ENCODE results near the gene JSRP1. TPM values are rescaled to one million over a fixed set of nuclear protein-coding genes. Genes with fewer than 3 reads are reported as not detected.

JSRP1 gene
- total RNA-seq, 2 experiments from 2014 or later, result 0.56 to 1.2 TPM

DNA sequence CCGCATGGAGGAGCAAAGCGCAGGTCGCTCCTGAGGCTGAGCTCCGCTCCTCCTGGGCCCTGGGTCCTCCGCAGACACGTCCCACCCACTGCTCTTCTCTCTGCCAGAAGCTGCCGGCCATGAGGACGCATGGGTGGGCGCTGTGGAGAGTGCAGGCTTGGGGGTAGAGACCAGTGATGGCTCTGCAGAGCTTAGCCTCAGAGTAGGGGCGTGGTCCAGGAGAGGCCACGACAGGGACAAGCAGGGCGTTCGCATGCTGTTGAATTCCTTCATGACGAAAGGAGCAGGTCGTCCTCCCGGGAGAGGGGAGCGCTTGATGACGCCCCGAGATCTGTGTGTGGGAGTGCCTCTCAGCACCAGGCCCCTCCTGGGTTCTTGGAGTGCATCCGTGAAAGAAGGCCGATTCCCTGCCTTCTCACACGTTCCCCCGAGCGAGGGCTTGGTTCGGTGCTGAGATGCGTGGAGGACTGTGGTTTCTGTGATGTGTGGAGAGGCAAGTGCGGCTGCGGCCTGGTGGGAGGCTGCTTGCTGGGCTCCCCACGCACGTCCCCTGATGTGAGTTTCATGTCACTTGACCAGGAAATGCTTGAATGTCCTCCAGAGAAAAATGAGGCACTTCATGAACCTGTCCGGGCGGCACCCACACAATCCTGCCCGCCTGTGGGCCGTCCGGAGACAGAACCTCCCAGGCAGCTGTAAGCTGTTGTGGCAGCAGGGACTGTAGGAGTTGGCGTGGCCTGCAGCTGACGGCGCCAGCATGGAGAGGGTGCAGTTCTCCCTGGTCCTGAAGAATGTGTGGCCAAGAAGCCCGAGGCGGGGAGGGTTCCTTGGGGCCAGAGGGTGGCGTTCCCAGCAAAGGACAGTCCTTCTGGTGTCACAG, 15.1 kb downstream of the JSRP1 start:
- Mint-ChIP-seq H3K27me3 (peaks cover 4% of the 10 kb centered on the region), H3K4me1 (ENCODE audit: low read depth) (peaks cover 50% of the 10 kb centered on the region), H3K36me3 (peaks cover 64% of the 10 kb centered on the region), H3K27ac (peak overlapping the region; percentile 39), H3K9me3 (no peaks in the 10 kb centered on the region), H3K4me3 (peak overlapping the region; percentile 97)
- no peak for DNase-seq
- ChIA-PET CTCF (interaction anchor here (0.6 to 7.8 kb wide), 7 partner anchors 11 to 370 kb away, joined by 3 to 58 read pairs (median 5); no protein-coding TSS in a partner anchor), POLR2A (interaction anchor here (1.2 to 2.3 kb wide), 4 partner anchors 19 to 89 kb away, joined by 3 to 10 read pairs (median 4); partner anchors contain the start of gene AP3D1)
- intact Hi-C loops (cut with micrococcal nuclease), result no loop called here

DNA sequence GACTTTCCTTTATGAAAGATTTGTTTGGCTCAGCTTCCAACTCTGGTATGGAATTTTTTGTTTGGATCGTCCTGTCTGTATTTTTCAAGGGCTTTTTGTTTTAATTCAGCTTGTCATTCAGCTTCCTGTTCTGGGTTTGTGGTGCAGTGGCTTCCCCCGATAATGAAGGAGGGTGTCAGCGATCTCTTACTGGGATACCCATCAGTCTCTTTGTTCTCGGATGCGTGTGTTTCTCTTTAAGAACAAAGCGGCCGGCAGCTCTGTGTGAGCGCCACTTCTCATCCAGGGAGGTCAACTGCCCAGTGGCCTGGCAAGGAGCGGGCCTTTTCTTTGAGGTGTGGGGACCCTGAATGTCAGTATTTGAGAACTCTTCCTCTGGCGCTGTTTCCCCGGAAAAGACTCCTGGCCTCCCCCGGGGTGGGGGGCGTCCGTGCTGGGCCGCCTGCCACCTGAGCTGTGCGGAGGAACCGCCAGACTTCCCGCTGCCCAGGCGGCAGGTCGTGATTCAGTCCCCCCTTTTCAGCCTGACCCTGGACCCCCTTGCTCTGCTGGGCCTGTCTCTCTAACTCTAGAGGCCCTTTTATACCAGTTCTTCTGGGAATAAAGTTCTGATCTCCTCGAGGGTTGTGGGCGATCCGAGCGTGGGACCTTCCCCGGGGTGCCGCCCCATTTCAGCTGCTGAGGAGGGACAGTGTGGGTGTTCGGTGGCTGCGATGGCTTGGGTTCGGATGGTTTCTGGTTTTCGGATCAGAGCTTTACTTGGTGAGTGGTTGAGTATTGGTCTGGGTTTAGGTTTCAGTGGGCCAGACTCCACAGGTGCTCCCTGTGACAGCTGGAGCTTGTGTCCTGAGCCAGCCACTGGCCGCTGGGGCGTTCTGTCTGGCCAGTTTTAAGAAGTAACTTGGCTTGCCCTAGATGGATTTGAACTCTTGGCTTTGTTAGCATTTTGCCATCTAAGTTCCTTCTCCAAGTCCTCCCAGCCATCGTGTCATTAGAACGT, 16.1 kb downstream of the JSRP1 start:
- peaks cover 58% of the 10 kb centered on the region for H3K36me3 Mint-ChIP-seq
- H3K27ac Mint-ChIP-seq, result peak overlapping the region; percentile 95
- ChIA-PET CTCF (interaction anchor here (0.6 to 7.8 kb wide), 10 partner anchors 12 to 371 kb away, joined by 3 to 58 read pairs (median 4); no protein-coding TSS in a partner anchor), POLR2A (interaction anchor here (1.0 to 2.3 kb wide), 5 partner anchors 11 to 88 kb away, joined by 3 to 10 read pairs (median 4); partner anchors contain the start of gene AP3D1)
- H3K4me3 Mint-ChIP-seq, result peak overlapping the region; percentile 97
- H3K9me3 Mint-ChIP-seq, result no peaks in the 10 kb centered on the region
- peak; percentile 50 for DNase-seq
- H3K27me3 Mint-ChIP-seq, result peaks cover 4% of the 10 kb centered on the region
- peaks cover 53% of the 10 kb centered on the region for H3K4me1 Mint-ChIP-seq (ENCODE audit: low read depth)
- intact Hi-C loops (cut with micrococcal nuclease), result loop anchor here (5.0 kb wide), 1 partner anchor 88 kb away; the partner anchor contains the start of gene AP3D1

GRCh38 chr19:2239173-2239572, 17.0 kb downstream of the JSRP1 start:
- intact Hi-C loops (cut with micrococcal nuclease), result loop anchor here (5.0 kb wide), 1 partner anchor 87 kb away; the partner anchor contains the start of gene AP3D1

GRCh38 chr19:2237869-2238153, 18.4 kb downstream of the JSRP1 start:
- ChIA-PET CTCF (interaction anchor here (1.7 to 7.8 kb wide), 4 partner anchors 23 to 82 kb away, joined by 4 to 58 read pairs (median 26); no protein-coding TSS in a partner anchor), POLR2A (interaction anchor here (0.9 to 1.4 kb wide), 8 partner anchors 13 to 195 kb away, joined by 3 to 6 read pairs (median 4); no protein-coding TSS in a partner anchor)
- Mint-ChIP-seq H3K27me3 (peaks cover 4% of the 10 kb centered on the region), H3K27ac (peak overlapping the region; percentile 95), H3K36me3 (peaks cover 59% of the 10 kb centered on the region), H3K4me1 (ENCODE audit: low read depth) (peaks cover 65% of the 10 kb centered on the region), H3K9me3 (no peaks in the 10 kb centered on the region), H3K4me3 (peak overlapping the region; percentile 97)
- intact Hi-C loops (cut with micrococcal nuclease), result loop anchor here (5.0 kb wide), 1 partner anchor 86 kb away; the partner anchor contains the start of gene AP3D1
- no peak for DNase-seq

More at GRCh38 chr19:2239173-2239572, 17.0 kb downstream of the JSRP1 start:
- H3K27me3 Mint-ChIP-seq, result peaks cover 4% of the 10 kb centered on the region
- DNase-seq, result no peak
- H3K4me3 Mint-ChIP-seq, result peak overlapping the region; percentile 97
- H3K4me1 Mint-ChIP-seq (ENCODE audit: low read depth), result peaks cover 61% of the 10 kb centered on the region
- peak overlapping the region; percentile 95 for H3K27ac Mint-ChIP-seq
- POLR2A ChIA-PET, result interaction anchor here (1.0 to 2.3 kb wide), 4 partner anchors 12 to 197 kb away, joined by 3 to 10 read pairs (median 5); no protein-coding TSS in a partner anchor
- CTCF ChIA-PET, result interaction anchor here (1.1 to 7.8 kb wide), 7 partner anchors 12 to 155 kb away, joined by 3 to 58 read pairs (median 4); no protein-coding TSS in a partner anchor
- H3K36me3 Mint-ChIP-seq, result peaks cover 52% of the 10 kb centered on the region
- H3K9me3 Mint-ChIP-seq, result no peaks in the 10 kb centered on the region

DNA sequence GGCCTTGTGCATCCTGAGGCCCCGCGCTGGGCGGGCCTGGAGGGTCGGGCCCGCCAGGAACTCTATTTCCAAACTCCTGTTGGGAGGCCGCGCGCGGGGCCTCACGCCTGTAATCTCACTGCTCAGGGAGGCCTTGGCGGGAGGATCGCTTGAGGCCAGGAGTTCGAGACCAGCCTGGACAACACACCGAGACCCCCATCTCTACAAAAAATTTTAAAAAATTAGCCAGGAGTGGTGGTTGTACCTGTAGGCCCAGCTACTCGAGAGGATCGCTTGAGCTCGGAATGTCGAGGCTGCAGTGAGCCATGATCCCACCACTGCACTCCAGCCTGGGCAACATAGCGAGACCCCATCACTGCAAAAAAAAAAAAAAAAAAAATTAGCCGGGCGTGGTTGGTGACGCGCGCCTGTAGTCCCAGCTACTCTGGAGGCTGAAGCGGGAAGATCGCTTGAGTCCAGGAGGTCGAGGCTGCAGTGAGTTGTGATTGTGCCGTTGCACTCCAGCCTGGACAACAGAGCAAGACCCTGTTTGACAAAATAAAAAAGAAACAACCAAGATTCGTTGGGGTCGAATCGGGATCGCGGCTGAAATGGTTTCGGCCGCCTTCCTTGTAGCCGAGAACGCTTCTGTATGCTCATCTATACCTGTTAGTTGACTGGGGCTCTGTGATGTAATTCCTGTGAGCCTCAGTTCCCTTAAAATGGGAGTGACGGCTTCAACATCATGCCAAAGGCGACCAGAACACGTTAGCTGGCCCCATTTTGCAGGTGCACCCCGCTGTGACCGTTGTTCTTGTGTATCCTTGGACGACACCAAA, 19.0 kb downstream of the JSRP1 start:
- no peaks in the 10 kb centered on the region for H3K9me3 Mint-ChIP-seq
- peaks cover 64% of the 10 kb centered on the region for H3K4me1 Mint-ChIP-seq (ENCODE audit: low read depth)
- peaks cover 4% of the 10 kb centered on the region for H3K27me3 Mint-ChIP-seq
- peaks cover 57% of the 10 kb centered on the region for H3K36me3 Mint-ChIP-seq
- peak overlapping the region; percentile 97 for H3K4me3 Mint-ChIP-seq
- ChIA-PET POLR2A (interaction anchor here (0.9 to 1.4 kb wide), 7 partner anchors 14 to 87 kb away, joined by 3 to 6 read pairs (median 4); no protein-coding TSS in a partner anchor), CTCF (interaction anchor here (1.7 to 7.8 kb wide), 4 partner anchors 24 to 81 kb away, joined by 4 to 58 read pairs (median 26); no protein-coding TSS in a partner anchor)
- DNase-seq, result no peak
- H3K27ac Mint-ChIP-seq, result peak overlapping the region; percentile 95
- intact Hi-C loops (cut with micrococcal nuclease), result loop anchor here (5.0 kb wide), 1 partner anchor 85 kb away; the partner anchor contains the start of gene AP3D1

- H3K27me3 Mint-ChIP-seq, result peaks cover 4% of the 10 kb centered on the region
- H3K4me1 Mint-ChIP-seq (ENCODE audit: low read depth), result peaks cover 59% of the 10 kb centered on the region
- H3K36me3 Mint-ChIP-seq, result peaks cover 55% of the 10 kb centered on the region
- peak within 1 kb of the TSS; percentile 95 for H3K27ac Mint-ChIP-seq
- peak within 1 kb of the TSS; percentile 97 for H3K4me3 Mint-ChIP-seq
- DNase-seq, result peak; percentile 99
- CTCF ChIA-PET, result interaction anchor here (0.6 to 7.8 kb wide), 6 partner anchors 24 to 105 kb away, joined by 3 to 58 read pairs (median 6); no protein-coding TSS in a partner anchor
- no peaks in the 10 kb centered on the region for H3K9me3 Mint-ChIP-seq
- intact Hi-C loops (cut with micrococcal nuclease), result loop anchor here (1.0 to 5.0 kb wide), 8 partner anchors 22 to 191 kb away; partner anchors contain the start of genes AP3D1, DOT1L, LSM7 and SPPL2B
- POLR2A ChIA-PET, result interaction anchor here (0.6 to 1.5 kb wide), 8 partner anchors 10 to 220 kb away, joined by 3 to 11 read pairs (median 4); partner anchors contain the start of gene LMNB2
Observed at GRCh38 chr19:2236314-2237050, 19.7 kb downstream of the JSRP1 start, which contains the start of the genes PLEKHJ1 and SF3A2. TSS of gene PLEKHJ1 (minus strand) at chr19:2236329. CDS start at chr19:2236248, 81 bp downstream. TSS of gene SF3A2 (plus strand) at chr19:2236824. CDS start at chr19:2243419, 6,595 bp downstream.

- Mint-ChIP-seq H3K4me3 (peak overlapping the region; percentile 97), H3K36me3 (peaks cover 52% of the 10 kb centered on the region), H3K9me3 (no peaks in the 10 kb centered on the region), H3K27ac (peak overlapping the region; percentile 95), H3K27me3 (peaks cover 4% of the 10 kb centered on the region), H3K4me1 (ENCODE audit: low read depth) (peaks cover 54% of the 10 kb centered on the region)
- intact Hi-C loops (cut with micrococcal nuclease), result loop anchor here (1.0 to 5.0 kb wide), 8 partner anchors 22 to 191 kb away; partner anchors contain the start of genes AP3D1, DOT1L, LSM7 and SPPL2B
- DNase-seq, result no peak
- POLR2A ChIA-PET, result interaction anchor here (0.6 to 1.5 kb wide), 10 partner anchors 10 to 221 kb away, joined by 3 to 11 read pairs (median 4); partner anchors contain the start of gene LMNB2
- CTCF ChIA-PET, result interaction anchor here (0.6 to 1.7 kb wide), 4 partner anchors 26 to 106 kb away, joined by 3 to 9 read pairs (median 4); no protein-coding TSS in a partner anchor
Observed at GRCh38 chr19:2236064-2236313, 20.2 kb downstream of the JSRP1 start.

- peaks cover 49% of the 10 kb centered on the region for H3K4me1 Mint-ChIP-seq (ENCODE audit: low read depth)
- peak overlapping the region; percentile 97 for H3K4me3 Mint-ChIP-seq
- DNase-seq, result peak; percentile 44
- CTCF ChIA-PET, result interaction anchor here (0.6 to 2.0 kb wide), 6 partner anchors 26 to 106 kb away, joined by 3 to 9 read pairs (median 4); no protein-coding TSS in a partner anchor
- no peaks in the 10 kb centered on the region for H3K9me3 Mint-ChIP-seq
- H3K36me3 Mint-ChIP-seq, result peaks cover 48% of the 10 kb centered on the region
- H3K27ac Mint-ChIP-seq, result peak overlapping the region; percentile 71
- POLR2A ChIA-PET, result interaction anchor here (0.6 to 1.5 kb wide), 10 partner anchors 9 to 221 kb away, joined by 3 to 11 read pairs (median 4); partner anchors contain the start of gene LMNB2
- intact Hi-C loops (cut with micrococcal nuclease), result loop anchor here (1.0 to 5.0 kb wide), 8 partner anchors 23 to 192 kb away; partner anchors contain the start of genes AP3D1, DOT1L, LSM7 and SPPL2B
- peaks cover 4% of the 10 kb centered on the region for H3K27me3 Mint-ChIP-seq
Observed at GRCh38 chr19:2235381-2236063, 20.7 kb downstream of the JSRP1 start.

DNA sequence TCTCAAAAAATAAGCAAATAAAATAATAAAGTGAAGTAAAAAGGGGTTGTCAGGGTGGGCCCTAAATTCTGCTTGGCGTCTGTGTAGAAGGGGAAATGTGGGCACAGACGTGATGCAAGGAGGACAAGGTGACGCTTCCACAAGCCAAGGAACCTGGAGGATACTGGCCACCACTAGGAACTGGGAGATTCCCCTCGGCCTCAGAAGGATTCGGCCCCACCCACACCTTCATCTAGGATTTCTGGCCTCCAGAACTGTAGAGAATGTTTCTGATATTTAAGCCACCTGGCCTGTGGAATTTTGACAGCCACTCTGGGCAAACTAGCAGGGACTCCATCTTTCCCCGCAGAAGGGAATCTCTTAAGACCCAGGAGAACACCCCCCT, 21.2 kb downstream of the JSRP1 start:
- intact Hi-C loops (cut with micrococcal nuclease), result loop anchor here (5.0 kb wide), 1 partner anchor 83 kb away; the partner anchor contains the start of gene AP3D1
- H3K36me3 Mint-ChIP-seq, result peaks cover 48% of the 10 kb centered on the region
- CTCF ChIA-PET, result interaction anchor here (0.7 to 2.0 kb wide), 3 partner anchors 27 to 67 kb away, joined by 3 to 9 read pairs (median 4); no protein-coding TSS in a partner anchor

More for the DNA sequence above, 21.2 kb downstream of the JSRP1 start:
- Mint-ChIP-seq H3K27ac (peak overlapping the region; percentile 71), H3K9me3 (no peaks in the 10 kb centered on the region), H3K4me1 (ENCODE audit: low read depth) (peaks cover 45% of the 10 kb centered on the region), H3K27me3 (peaks cover 4% of the 10 kb centered on the region), H3K4me3 (peak overlapping the region; percentile 97)
- DNase-seq, result no peak
- POLR2A ChIA-PET, result interaction anchor here (1.0 to 1.5 kb wide), 4 partner anchors 15 to 79 kb away, joined by 3 to 11 read pairs (median 6); no protein-coding TSS in a partner anchor
